Stimulated activated naive CD8-positive, alpha-beta T cell treated with anti-CD3 and anti-CD28 coated beads, Interleukin-15, amount 100 ng/mL, for 72 hours (primary cell): ENCODE data around the gene ARSG.
A peak's percentile ranks its signal among the peaks of the same experiment; 100 is the strongest.

ENCODE experiments used
- ATAC-seq: fragments of 150-1000 bp; cut with Tn5 transposase; 2 replicates; pipeline ENCODE4 v1.10.0; 2021; ENCODE audit warnings: mild to moderate bottlenecking, moderate library complexity
- DNase-seq, 2 donors: peaks; one replicate each; pipeline ENCODE4 v3.0.0; 2021 to 2022
- H3K27ac Mint-ChIP-seq, 2 donors: one replicate each; pipeline ENCODE4 v1.8.0; 2022; ENCODE audit warnings: mild to moderate bottlenecking in 2 of 2, mixed read lengths in 2 of 2, moderate library complexity in 2 of 2
- H3K27me3 Mint-ChIP-seq: one replicate; pipeline ENCODE4 v1.8.0; 2022; ENCODE audit warnings: mixed read lengths
- H3K4me1 Mint-ChIP-seq: one replicate; pipeline ENCODE4 v1.8.0; 2022; ENCODE audit warnings: mild to moderate bottlenecking, mixed read lengths
- H3K4me3 Mint-ChIP-seq, 2 donors: one replicate each; pipeline ENCODE4 v1.8.0; 2022; ENCODE audit warnings: mild to moderate bottlenecking in 2 of 2, mixed read lengths in 2 of 2, moderate library complexity in 1 of 2
- H3K9me3 Mint-ChIP-seq, 2 donors: one replicate each; pipeline ENCODE4 v1.8.0; 2022; ENCODE audit warnings: mixed read lengths in 2 of 2

ARSG gene

GRCh38 chr17:68381076-68381900 is 90.0 kb downstream of the ARSG start:
- H3K9me3 Mint-ChIP-seq, result no peaks in the 10 kb centered on the region
- H3K27ac Mint-ChIP-seq, result no peak overlapping the region
- H3K27me3 Mint-ChIP-seq, result no peaks in the 10 kb centered on the region
- peaks cover 31% of the 10 kb centered on the region for H3K4me1 Mint-ChIP-seq
- DNase-seq, result no peak
- no peak overlapping the region for H3K4me3 Mint-ChIP-seq
- no peak for ATAC-seq

DNA sequence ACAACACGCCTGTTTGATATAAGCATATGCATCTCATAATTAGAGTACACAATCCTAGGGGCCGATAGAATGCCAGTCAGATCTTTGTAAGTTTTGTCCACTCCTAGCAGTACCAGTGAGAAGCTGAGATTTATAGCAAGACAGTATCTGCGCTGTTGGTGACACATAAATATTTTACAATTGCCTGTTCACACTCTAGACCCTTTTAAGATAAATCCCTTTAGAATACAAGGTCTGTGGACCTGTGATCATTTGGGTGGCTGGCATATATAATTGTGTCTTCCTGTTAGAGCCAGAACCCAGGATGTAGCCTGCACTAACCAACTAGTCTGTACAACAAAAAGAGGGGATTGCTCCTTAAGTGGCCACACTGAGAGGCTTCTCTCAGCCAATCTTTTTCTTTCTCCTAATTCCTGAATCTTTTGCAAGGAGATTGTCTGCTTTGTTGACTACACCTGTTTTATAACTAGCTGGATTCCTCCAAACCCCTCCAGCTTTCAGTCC is 91.3 kb downstream of the ARSG start:
- no peak for DNase-seq
- H3K9me3 Mint-ChIP-seq, result no peaks in the 10 kb centered on the region
- H3K27ac Mint-ChIP-seq, result no peak overlapping the region
- no peaks in the 10 kb centered on the region for H3K27me3 Mint-ChIP-seq
- H3K4me1 Mint-ChIP-seq, result peaks cover 31% of the 10 kb centered on the region
- no peak overlapping the region for H3K4me3 Mint-ChIP-seq
- no peak for ATAC-seq

- H3K4me1 Mint-ChIP-seq, result peaks cover 31% of the 10 kb centered on the region
- no peaks in the 10 kb centered on the region for H3K9me3 Mint-ChIP-seq
- ATAC-seq (no peak), DNase-seq (no peak)
- no peaks in the 10 kb centered on the region for H3K27me3 Mint-ChIP-seq
- H3K27ac Mint-ChIP-seq, result no peak overlapping the region
- no peak overlapping the region for H3K4me3 Mint-ChIP-seq
Measured at GRCh38 chr17:68383120-68383442, 91.8 kb downstream of the ARSG start.

DNA sequence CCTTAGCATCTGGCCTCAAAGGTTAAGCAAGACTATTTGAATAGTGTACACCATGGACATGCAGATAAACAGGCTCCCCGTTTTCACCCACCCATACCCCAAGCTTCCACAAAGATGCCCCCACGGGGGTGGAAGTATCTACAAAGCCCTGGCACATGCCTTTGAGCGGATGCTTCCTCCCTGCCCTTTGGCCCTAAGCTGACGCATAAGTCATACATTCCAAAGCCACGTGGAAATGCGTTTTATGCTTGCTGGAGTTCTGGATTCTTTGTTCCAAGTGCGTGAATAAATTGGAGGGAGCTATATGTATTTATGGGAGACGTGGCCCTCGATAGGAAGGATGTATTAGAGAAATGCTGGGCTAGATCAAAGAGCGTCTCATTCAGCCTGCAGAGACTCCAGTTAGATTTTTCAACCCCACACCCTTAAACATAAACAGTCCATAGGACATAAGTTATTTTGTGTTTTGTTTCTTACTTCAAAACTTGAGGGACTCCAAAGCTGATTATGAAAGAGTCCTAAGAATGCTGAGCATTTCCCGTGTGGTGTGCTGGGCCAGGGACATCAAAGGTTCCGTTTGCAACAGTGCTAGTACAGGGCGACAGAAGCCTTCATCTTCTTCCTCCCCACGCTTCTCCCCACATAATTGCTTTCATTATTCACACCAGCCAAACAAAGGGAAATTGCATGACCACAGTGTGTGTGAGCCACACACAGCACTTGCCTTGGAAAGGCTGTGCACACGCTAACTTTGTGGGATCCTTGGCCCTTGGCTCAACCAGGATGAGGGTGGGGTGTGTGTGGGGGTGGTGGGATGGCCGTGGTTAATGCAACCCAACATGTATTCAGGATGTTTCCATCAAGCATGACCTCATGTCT is 92.4 kb downstream of the ARSG start:
- ATAC-seq (peak; percentile 89), DNase-seq (peak in 1 of 2 donors; percentile 27)
- Mint-ChIP-seq H3K4me3 (peak overlapping the region; percentile 45 to 58), H3K9me3 (no peaks in the 10 kb centered on the region), H3K4me1 (peaks cover 31% of the 10 kb centered on the region), H3K27ac (peak overlapping the region; percentile 86 to 87), H3K27me3 (no peaks in the 10 kb centered on the region)

DNA sequence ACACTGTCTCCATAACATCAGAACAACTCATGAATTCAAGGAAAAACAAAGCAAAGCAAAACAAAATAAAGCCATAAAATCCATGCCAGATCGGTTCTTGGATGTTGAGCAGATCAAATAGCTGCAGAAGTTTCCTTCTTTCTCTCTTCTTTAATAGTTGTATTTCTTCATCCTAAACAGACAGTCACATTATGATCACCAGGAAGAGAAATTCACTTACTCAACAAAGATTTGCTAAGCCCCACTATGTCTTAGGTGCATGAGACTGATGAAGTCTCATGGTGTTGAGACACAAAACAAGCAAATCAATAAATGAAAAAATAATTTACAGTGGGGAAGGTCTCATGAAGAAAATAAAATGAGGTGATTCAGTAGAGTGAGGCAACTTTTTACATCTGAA is 93.2 kb downstream of the ARSG start:
- H3K4me1 Mint-ChIP-seq, result peaks cover 31% of the 10 kb centered on the region
- H3K9me3 Mint-ChIP-seq, result no peaks in the 10 kb centered on the region
- H3K27me3 Mint-ChIP-seq, result no peaks in the 10 kb centered on the region
- ATAC-seq, result no peak
- H3K4me3 Mint-ChIP-seq, result peak overlapping the region in 1 of 2 donors; percentile 44
- DNase-seq, result no peak
- no peak overlapping the region for H3K27ac Mint-ChIP-seq

- H3K4me1 Mint-ChIP-seq, result peaks cover 31% of the 10 kb centered on the region
- no peaks in the 10 kb centered on the region for H3K27me3 Mint-ChIP-seq
- ATAC-seq (no peak), DNase-seq (no peak)
- H3K4me3 Mint-ChIP-seq, result no peak overlapping the region
- no peak overlapping the region for H3K27ac Mint-ChIP-seq
- no peaks in the 10 kb centered on the region for H3K9me3 Mint-ChIP-seq
Measured at GRCh38 chr17:68384941-68385340, 93.6 kb downstream of the ARSG start.

- no peak for DNase-seq
- Mint-ChIP-seq H3K9me3 (no peaks in the 10 kb centered on the region), H3K27me3 (no peaks in the 10 kb centered on the region), H3K4me1 (peaks cover 31% of the 10 kb centered on the region), H3K4me3 (no peak overlapping the region), H3K27ac (no peak overlapping the region)
- no peak for ATAC-seq
Measured at GRCh38 chr17:68385490-68386215, 94.4 kb downstream of the ARSG start.

DNA sequence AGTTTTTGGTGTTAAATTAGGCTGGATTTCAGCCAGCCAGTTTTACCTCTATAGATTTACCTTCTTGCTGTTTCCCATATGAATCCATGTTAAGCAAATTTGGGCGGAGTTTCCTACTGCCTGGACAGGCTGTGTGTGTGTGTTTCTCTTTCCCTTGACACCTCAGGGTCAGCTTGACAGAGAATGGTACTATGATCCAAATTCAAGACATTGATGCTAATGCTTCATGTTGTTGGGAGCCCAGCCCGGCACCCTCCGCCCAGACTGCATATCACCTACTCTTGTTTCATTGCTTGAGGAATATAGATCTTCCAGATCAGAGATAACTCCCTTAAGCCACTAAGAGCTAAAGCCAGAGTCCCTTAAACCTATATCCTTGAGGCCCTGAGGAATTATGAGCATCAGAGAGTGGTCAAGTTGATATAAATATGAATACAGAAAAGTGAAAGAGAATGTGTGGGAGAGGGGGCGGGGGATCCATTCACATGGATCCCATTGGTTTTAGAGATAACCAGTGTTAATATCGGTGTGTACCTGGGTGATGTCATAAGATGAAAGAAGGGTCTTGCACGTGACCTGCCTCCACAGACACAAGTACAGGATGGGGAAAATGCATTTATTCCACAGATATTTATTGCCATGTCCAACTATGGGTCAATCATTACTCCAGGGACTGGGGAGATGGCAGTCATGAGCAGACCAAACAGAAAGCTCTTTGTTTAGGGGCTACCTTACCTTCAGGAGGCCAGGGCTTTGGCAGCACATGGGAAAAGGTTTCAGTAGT is 96.3 kb downstream of the ARSG start:
- Mint-ChIP-seq H3K27ac (peak overlapping the region in 1 of 2 donors; percentile 68), H3K9me3 (no peaks in the 10 kb centered on the region), H3K4me1 (peaks cover 25% of the 10 kb centered on the region), H3K27me3 (no peaks in the 10 kb centered on the region), H3K4me3 (no peak overlapping the region)
- ATAC-seq (no peak), DNase-seq (no peak)

DNA sequence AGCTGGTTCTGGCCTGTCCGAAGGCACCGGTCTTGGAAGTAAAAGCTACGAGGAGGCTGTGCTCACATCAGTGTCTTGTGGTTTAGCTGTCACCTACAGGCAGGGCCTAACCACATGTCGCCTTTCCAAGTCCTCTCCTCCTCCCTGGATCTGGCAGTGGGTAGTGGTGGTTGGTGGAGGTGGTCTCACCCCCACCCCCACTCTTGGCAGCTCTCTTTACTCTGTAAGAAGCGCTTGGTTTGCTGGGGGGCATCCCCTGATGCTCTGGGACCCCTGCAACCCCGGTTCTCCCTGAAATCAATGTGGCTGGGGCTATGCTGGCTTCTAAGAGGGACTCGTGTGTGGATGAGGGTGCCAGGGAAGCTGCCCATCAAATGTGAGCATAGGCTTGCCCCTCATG is 97.7 kb downstream of the ARSG start:
- ATAC-seq (no peak), DNase-seq (no peak)
- H3K4me3 Mint-ChIP-seq, result no peak overlapping the region
- H3K9me3 Mint-ChIP-seq, result no peaks in the 10 kb centered on the region
- no peaks in the 10 kb centered on the region for H3K27me3 Mint-ChIP-seq
- H3K4me1 Mint-ChIP-seq, result peaks cover 13% of the 10 kb centered on the region
- H3K27ac Mint-ChIP-seq, result no peak overlapping the region

DNA sequence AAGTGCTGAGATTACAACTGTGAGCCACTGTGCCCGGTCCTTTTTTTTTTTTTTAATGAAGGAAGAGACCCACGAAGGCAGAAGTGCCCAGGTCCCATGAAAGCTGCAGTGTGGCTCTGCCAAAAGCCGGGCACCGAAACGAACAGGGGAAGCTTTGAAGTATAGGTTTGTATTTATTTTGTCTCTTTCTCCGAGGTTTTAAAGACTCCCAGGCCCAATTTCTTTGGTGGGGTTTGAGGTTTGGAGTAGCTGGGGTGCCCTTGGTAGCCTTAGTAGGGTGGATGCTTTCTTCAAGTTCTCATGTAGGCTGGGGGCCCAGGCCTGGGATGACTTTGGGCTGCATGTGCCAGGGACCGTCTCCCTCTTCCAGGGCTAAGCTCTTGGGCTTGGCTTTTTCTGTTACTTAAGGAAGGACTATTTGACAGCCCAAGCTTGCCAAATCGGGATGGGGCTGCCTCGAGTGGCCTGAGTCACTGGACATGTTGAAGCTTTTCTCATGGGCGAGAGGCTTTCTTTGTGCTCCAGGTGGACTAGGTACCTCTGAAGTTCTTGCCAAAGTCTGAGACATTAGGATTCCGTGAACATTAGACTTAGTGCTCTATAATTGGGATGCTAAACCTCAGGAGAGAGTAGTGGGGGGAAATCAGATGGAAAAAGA is 99.7 kb downstream of the ARSG start:
- no peak overlapping the region for H3K27ac Mint-ChIP-seq
- ATAC-seq (no peak), DNase-seq (no peak)
- H3K27me3 Mint-ChIP-seq, result no peaks in the 10 kb centered on the region
- H3K4me3 Mint-ChIP-seq, result no peak overlapping the region
- peaks cover 5 to 9% of the 10 kb centered on the region in 2 donors for H3K9me3 Mint-ChIP-seq
- H3K4me1 Mint-ChIP-seq, result no peaks in the 10 kb centered on the region

DNA sequence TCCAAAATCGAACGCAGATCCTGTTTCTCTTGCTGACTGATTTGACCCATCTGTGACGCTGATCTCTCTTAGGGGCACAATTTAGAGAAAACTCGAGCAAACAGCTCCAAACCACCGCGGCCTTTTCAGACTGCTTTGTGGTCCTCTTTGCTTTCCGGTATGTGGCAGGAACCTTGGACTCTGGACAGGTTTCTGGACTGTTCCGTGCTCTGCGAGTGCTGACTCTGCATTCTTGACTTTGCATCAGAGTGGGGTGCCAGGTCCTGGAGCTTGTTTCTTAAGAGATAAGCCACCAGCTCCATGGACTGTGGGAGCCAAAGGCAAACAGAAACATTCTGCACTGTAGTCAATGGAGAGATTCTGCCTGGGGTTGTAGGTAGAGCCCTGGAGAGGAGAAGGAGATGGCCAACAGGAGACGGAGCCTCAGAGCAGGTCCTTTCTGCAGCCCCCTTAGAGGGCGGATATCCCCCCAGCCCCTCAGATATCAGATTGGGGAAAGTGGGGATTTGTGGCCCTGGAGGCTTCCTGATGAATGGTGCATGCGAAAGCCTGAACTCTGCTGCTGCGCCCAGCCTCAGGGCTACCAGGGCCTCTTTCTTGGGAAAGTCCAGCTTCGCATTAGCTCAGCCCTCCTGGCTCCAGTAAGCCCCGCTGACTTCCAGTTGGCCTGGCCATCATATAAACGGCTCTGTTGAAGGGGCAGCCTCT is 100.4 kb downstream of the ARSG start:
- no peak overlapping the region for H3K27ac Mint-ChIP-seq
- peaks cover 5 to 9% of the 10 kb centered on the region in 2 donors for H3K9me3 Mint-ChIP-seq
- no peak overlapping the region for H3K4me3 Mint-ChIP-seq
- H3K27me3 Mint-ChIP-seq, result no peaks in the 10 kb centered on the region
- H3K4me1 Mint-ChIP-seq, result peaks cover 5% of the 10 kb centered on the region
- ATAC-seq (no peak), DNase-seq (no peak)

DNA sequence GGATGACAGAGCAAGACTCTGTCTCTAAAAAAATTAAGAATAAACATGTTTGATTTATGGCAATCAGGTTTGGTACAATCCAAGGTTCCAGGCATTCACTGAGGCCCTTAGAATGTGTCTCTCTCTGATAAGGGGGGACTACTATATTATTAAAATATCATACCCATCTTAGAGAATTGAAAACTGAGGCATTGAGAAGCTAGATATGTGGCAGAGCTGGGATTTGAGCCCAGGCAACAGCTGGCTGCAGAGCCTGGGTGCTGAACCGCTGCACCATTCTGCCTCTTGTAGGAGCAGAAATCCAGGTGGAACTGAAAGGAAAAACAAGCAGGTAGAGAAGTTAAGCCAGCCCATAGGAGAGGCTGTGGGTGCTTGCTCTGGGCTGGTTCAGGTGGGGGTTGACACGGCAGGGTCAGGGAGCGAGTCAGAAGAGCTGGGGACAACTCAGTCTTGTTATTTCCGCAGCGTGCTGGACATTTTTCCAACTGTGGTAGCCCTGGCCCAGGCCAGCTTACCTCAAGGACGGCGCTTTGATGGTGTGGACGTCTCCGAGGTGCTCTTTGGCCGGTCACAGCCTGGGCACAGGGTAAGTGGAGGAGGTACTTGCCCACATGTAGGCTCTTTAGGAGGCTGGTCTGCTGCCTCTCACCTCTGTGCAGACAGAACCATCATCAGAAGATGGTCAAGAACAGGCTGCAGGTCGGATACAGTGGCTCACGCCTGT is 103.5 kb downstream of the ARSG start:
- Mint-ChIP-seq H3K27ac (no peak overlapping the region), H3K4me3 (no peak overlapping the region)

GRCh38 chr17:68396226-68397107 is 105.2 kb downstream of the ARSG start:
- ATAC-seq, result no peak

More for the DNA sequence above, 103.5 kb downstream of the ARSG start:
- DNase-seq, result no peak
- peaks cover 5 to 9% of the 10 kb centered on the region in 2 donors for H3K9me3 Mint-ChIP-seq
- peaks cover 29% of the 10 kb centered on the region for H3K4me1 Mint-ChIP-seq
- ATAC-seq, result no peak
- H3K27me3 Mint-ChIP-seq, result no peaks in the 10 kb centered on the region

More at GRCh38 chr17:68396226-68397107, 105.2 kb downstream of the ARSG start:
- H3K4me1 Mint-ChIP-seq, result peaks cover 41% of the 10 kb centered on the region
- H3K9me3 Mint-ChIP-seq, result peaks cover 5 to 9% of the 10 kb centered on the region in 2 donors
- H3K27ac Mint-ChIP-seq, result peak overlapping the region; percentile 67 to 81
- no peak overlapping the region for H3K4me3 Mint-ChIP-seq
- H3K27me3 Mint-ChIP-seq, result no peaks in the 10 kb centered on the region
- no peak for DNase-seq
